H9 (cell line): Measurements from ENCODE around the gene DPF3. TPM values are rescaled to one million over a fixed set of nuclear protein-coding genes. Genes with fewer than 3 reads are reported as not detected.

ENCODE experiments used
- DNase-seq: peaks from one replicate; pipeline ENCODE4 v3.0.0-alpha.2; 2017
- H2AFZ ChIP-seq: one replicate; pipeline ENCODE4 v1.6.1; 2013; ENCODE audit warnings: mild to moderate bottlenecking, low read length, control low read depth, moderate library complexity
- H2AK5ac ChIP-seq: 2 replicates; pipeline ENCODE4 v1.6.1; 2013; ENCODE audit warnings: low read length, control low read depth, mixed read lengths; ENCODE audit not compliant: insufficient read length
- H2BK120ac ChIP-seq: one replicate; pipeline ENCODE4 v1.6.1; 2013; ENCODE audit warnings: low read depth, mild to moderate bottlenecking, low read length, control low read depth, inconsistent platforms; ENCODE audit not compliant: poor library complexity, severe bottlenecking
- H2BK12ac ChIP-seq: 2 replicates; pipeline ENCODE4 v1.6.1; 2013; ENCODE audit warnings: low read length, control low read depth, mixed read lengths, low read depth; ENCODE audit not compliant: insufficient read length
- H2BK15ac ChIP-seq: 2 replicates; pipeline ENCODE4 v1.6.1; 2013; ENCODE audit warnings: low read depth, low read length, control low read depth
- H2BK20ac ChIP-seq: one replicate; pipeline ENCODE4 v1.6.1; 2013; ENCODE audit warnings: low read depth, mild to moderate bottlenecking, low read length, control low read depth, inconsistent platforms; ENCODE audit not compliant: poor library complexity, severe bottlenecking
- H2BK5ac ChIP-seq: 2 replicates; pipeline ENCODE4 v1.6.1; 2013; ENCODE audit warnings: low read length, control low read depth, mixed read lengths; ENCODE audit not compliant: insufficient read length
- H3K14ac ChIP-seq: 2 replicates; pipeline ENCODE4 v1.6.1; 2013; ENCODE audit warnings: low read length, control low read depth; ENCODE audit not compliant: insufficient read depth
- H3K18ac ChIP-seq: 2 replicates; pipeline ENCODE4 v1.6.1; 2013; ENCODE audit warnings: low read depth, mild to moderate bottlenecking, mixed read lengths, low read length, control low read depth; ENCODE audit not compliant: insufficient read length
- H3K23ac ChIP-seq: 2 replicates; pipeline ENCODE4 v1.6.1; 2013; ENCODE audit warnings: low read length, control low read depth, mixed read lengths, low read depth; ENCODE audit not compliant: insufficient read length
- H3K23me2 ChIP-seq: 2 replicates; pipeline ENCODE4 v1.6.1; 2013; ENCODE audit warnings: low read depth, mild to moderate bottlenecking, mixed read lengths, low read length, control low read depth; ENCODE audit not compliant: insufficient read length, poor library complexity, severe bottlenecking
- H3K27ac ChIP-seq: 2 replicates; pipeline ENCODE4 v1.5.1; 2013; ENCODE audit warnings: low read length, control low read depth, mixed read lengths, low read depth; ENCODE audit not compliant: insufficient read length
- H3K27me3 ChIP-seq: 2 replicates; pipeline ENCODE4 v1.6.1; 2013; ENCODE audit warnings: low read length, control low read depth, inconsistent platforms; ENCODE audit not compliant: insufficient read depth
- H3K4ac ChIP-seq: 2 replicates; pipeline ENCODE4 v1.6.1; 2013; ENCODE audit warnings: low read depth, mild to moderate bottlenecking, control low read depth, inconsistent platforms, low read length, moderate library complexity
- H3K4me1 ChIP-seq: 2 replicates; pipeline ENCODE4 v1.6.1; 2013; ENCODE audit warnings: low read length, control low read depth, inconsistent platforms; ENCODE audit not compliant: insufficient read depth
- H3K4me2 ChIP-seq: 2 replicates; pipeline ENCODE4 v1.6.1; 2013; ENCODE audit warnings: low read length, control low read depth, mixed read lengths; ENCODE audit not compliant: insufficient read length, insufficient read depth
- H3K56ac ChIP-seq: 2 replicates; pipeline ENCODE4 v1.6.1; 2013; ENCODE audit warnings: low read depth, mild to moderate bottlenecking, mixed read lengths, low read length, control low read depth; ENCODE audit not compliant: insufficient read length
- H3K79me1 ChIP-seq: 2 replicates; pipeline ENCODE4 v1.6.1; 2013; ENCODE audit warnings: low read depth, mild to moderate bottlenecking, moderate library complexity, low read length, control low read depth, inconsistent platforms; ENCODE audit not compliant: insufficient read depth, poor library complexity, severe bottlenecking
- H3K79me2 ChIP-seq: 2 replicates; pipeline ENCODE4 v1.6.1; 2013; ENCODE audit warnings: low read length, control low read depth, inconsistent platforms; ENCODE audit not compliant: insufficient read depth
- H3K9ac ChIP-seq: 2 replicates; pipeline ENCODE4 v1.6.1; 2013; ENCODE audit warnings: low read length, control low read depth, mixed read lengths; ENCODE audit not compliant: insufficient read length; ENCODE audit errors: extremely low read depth
- H3K9me3 ChIP-seq: one replicate; pipeline ENCODE4 v1.6.1; 2013; ENCODE audit warnings: low read depth, low read length, inconsistent platforms; ENCODE audit not compliant: control insufficient read depth
- H3T11ph ChIP-seq: one replicate; pipeline ENCODE4 v1.6.1; 2013; ENCODE audit warnings: mild to moderate bottlenecking, low read length, control low read depth, inconsistent platforms
- H4K20me1 ChIP-seq: one replicate; pipeline ENCODE4 v1.6.1; 2013; ENCODE audit not compliant: control insufficient read depth, insufficient read length, insufficient read depth
- H4K5ac ChIP-seq: 2 replicates; pipeline ENCODE4 v1.6.1; 2013; ENCODE audit warnings: low read depth, mild to moderate bottlenecking, mixed read lengths, low read length, control low read depth; ENCODE audit not compliant: insufficient read length
- H4K8ac ChIP-seq: replicated peaks from 2 replicates; pipeline ENCODE4 v1.6.1; 2013; ENCODE audit warnings: low read length, control low read depth, mixed read lengths, low read depth; ENCODE audit not compliant: insufficient read length
- H4K91ac ChIP-seq: 2 replicates; pipeline ENCODE4 v1.6.1; 2013; ENCODE audit warnings: low read depth, mild to moderate bottlenecking, moderate library complexity, mixed read lengths, low read length, control low read depth; ENCODE audit not compliant: insufficient read length
- H3K27ac Mint-ChIP-seq, 3 experiments: 2 replicates in 2 of 3; 3 replicates in 1 of 3; pipeline ENCODE4 v1.8.0; 2020 to 2021; ENCODE audit warnings: mixed read lengths in 3 of 3, mild to moderate bottlenecking in 1 of 3, moderate library complexity in 1 of 3
- H3K27me3 Mint-ChIP-seq: 2 replicates; pipeline ENCODE4 v1.8.0; 2021; ENCODE audit warnings: low read depth, mild to moderate bottlenecking, moderate library complexity, mixed read lengths
- H3K36me3 Mint-ChIP-seq, 3 experiments: 2 replicates in 2 of 3; 3 replicates in 1 of 3; pipeline ENCODE4 v1.8.0; 2020 to 2021; ENCODE audit warnings: low read depth in 3 of 3, mixed read lengths in 3 of 3; ENCODE audit not compliant: insufficient read depth in 1 of 3
- H3K4me1 Mint-ChIP-seq, 2 experiments: 2 replicates each; pipeline ENCODE4 v1.8.0; 2020; ENCODE audit warnings: mixed read lengths in 2 of 2
- H3K4me3 Mint-ChIP-seq, 2 experiments: 2 replicates in 1 of 2; 3 replicates in 1 of 2; pipeline ENCODE4 v1.8.0; 2020 to 2021; ENCODE audit warnings: mild to moderate bottlenecking in 2 of 2, mixed read lengths in 2 of 2, moderate library complexity in 1 of 2
- H3K9me3 Mint-ChIP-seq, 2 experiments: 2 replicates in 1 of 2; 3 replicates in 1 of 2; pipeline ENCODE4 v1.8.0; 2020; ENCODE audit warnings: mild to moderate bottlenecking in 2 of 2, mixed read lengths in 2 of 2, moderate library complexity in 1 of 2
- CTCF ChIP-seq: fragments of 200-600 bp; sonication (generic); conservative IDR thresholded peaks from 3 replicates; pipeline ENCODE4 v1.8.0; 2021; ENCODE audit warnings: antibody characterized with exemption, mild to moderate bottlenecking
- whole genome bisulfite sequencing: extraction: QIAGEN DNeasy Blood & Tissue Kit; methylation state at CpG from one replicate; pipeline ENCODE4 v1.1.7; 2013; ENCODE audit warnings: missing lambda C conversion rate, low lambda C conversion rate, mixed read lengths; ENCODE audit not compliant: insufficient read length; ENCODE audit errors: extremely low coverage; 5-methylcytosine and 5-hydroxymethylcytosine counted together
- total RNA-seq: library from RNA; stranded (reverse); gene quantifications from 2 replicates; pipeline ENCODE4 v1.2.1, GENCODE V29; 2021

Gene DPF3
- total RNA-seq, 1 experiment from 2014 or later, result not detected

GRCh38 chr14:72614891-72615415, 278.9 kb downstream of the DPF3 start:
- Histone ChIP-seq H3K4me2 (no peak overlapping the region), H3K79me1 (no peaks in the 10 kb centered on the region), H3K4ac (no peak overlapping the region), H2BK20ac (no peak overlapping the region), H2AK5ac (no peak overlapping the region), H2BK15ac (no peak overlapping the region), H3K27me3 (no peaks in the 10 kb centered on the region), H3T11ph (no peak overlapping the region), H3K23me2 (no peaks in the 10 kb centered on the region), H2AFZ (no peak overlapping the region), H2BK120ac (no peak overlapping the region), H3K14ac (no peak overlapping the region), H4K8ac (no peak overlapping the region), H3K18ac (no peak overlapping the region), H3K23ac (no peak overlapping the region), H3K9me3 (no peaks in the 10 kb centered on the region), H2BK5ac (no peak overlapping the region), H2BK12ac (no peak overlapping the region), H3K56ac (no peak overlapping the region), H4K5ac (no peak overlapping the region), H4K91ac (no peak overlapping the region), H3K27ac (no peak overlapping the region), H3K4me1 (peaks cover 4% of the 10 kb centered on the region; the same call in 1 of the 2 replicates), H4K20me1 (no peaks in the 10 kb centered on the region), H3K79me2 (no peaks in the 10 kb centered on the region), H3K9ac (no peak overlapping the region)
- WGBS, result no CpG with 5 or more reads among the region's 11 CpGs
- Mint-ChIP-seq H3K9me3 (no peaks in the 10 kb centered on the region), H3K27me3 (peaks cover 12% of the 10 kb centered on the region), H3K4me3 (no peak overlapping the region), H3K36me3 (no peaks in the 10 kb centered on the region), H3K4me1 (peaks cover 5 to 19% of the 10 kb centered on the region in 2 experiments; a peak in 3 of 4 replicates), H3K27ac (no peak overlapping the region)
- TF ChIP-seq CTCF, result no peak
- no peak for DNase-seq
